Fibroblast of pulmonary artery (primary cell): Measurements from ENCODE around the gene VGLL4.

Source experiments
- DNase-seq: peaks from one replicate; pipeline ENCODE4 v3.0.0-alpha.2; 2010; ENCODE audit warnings: low read depth
- H3K4me3 ChIP-seq: replicated peaks from 2 replicates; pipeline ENCODE4 v1.5.1; 2011; ENCODE audit warnings: low read depth, mild to moderate bottlenecking, control low read depth, low read length, moderate library complexity
- TF ChIP-seq, protein P1 (sequence below): IDR thresholded peaks from 2 replicates; pipeline ENCODE4 v1.5.1; 2011; ENCODE audit warnings: mild to moderate bottlenecking, control low read depth, low read length, inconsistent platforms; ENCODE audit errors: missing control alignments

VGLL4 gene

DNA sequence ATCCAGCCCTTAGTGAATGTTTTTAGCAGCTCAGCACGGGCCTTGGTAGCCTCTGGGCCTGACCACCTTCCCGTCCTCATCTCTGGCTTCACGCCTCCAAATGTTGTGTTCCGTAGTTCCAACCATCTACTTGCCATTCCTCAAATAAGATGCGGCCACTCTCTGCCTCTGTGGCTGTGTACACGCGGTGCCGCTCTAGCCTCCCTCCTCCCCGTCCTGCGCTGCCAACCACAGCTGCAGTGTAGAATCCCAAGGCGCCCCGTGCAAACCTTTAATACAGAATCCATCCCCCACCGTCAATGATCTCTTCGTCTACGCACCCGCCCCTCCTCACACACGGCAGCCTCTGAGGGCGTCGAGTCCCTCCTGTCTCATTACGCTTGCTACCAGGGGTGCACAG lies 77.2 kb downstream of the VGLL4 start:
- H3K4me3 ChIP-seq, result no peak overlapping the region
- TF ChIP-seq, protein P1, sequence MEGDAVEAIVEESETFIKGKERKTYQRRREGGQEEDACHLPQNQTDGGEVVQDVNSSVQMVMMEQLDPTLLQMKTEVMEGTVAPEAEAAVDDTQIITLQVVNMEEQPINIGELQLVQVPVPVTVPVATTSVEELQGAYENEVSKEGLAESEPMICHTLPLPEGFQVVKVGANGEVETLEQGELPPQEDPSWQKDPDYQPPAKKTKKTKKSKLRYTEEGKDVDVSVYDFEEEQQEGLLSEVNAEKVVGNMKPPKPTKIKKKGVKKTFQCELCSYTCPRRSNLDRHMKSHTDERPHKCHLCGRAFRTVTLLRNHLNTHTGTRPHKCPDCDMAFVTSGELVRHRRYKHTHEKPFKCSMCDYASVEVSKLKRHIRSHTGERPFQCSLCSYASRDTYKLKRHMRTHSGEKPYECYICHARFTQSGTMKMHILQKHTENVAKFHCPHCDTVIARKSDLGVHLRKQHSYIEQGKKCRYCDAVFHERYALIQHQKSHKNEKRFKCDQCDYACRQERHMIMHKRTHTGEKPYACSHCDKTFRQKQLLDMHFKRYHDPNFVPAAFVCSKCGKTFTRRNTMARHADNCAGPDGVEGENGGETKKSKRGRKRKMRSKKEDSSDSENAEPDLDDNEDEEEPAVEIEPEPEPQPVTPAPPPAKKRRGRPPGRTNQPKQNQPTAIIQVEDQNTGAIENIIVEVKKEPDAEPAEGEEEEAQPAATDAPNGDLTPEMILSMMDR, result no peak
- no peak for DNase-seq

DNA sequence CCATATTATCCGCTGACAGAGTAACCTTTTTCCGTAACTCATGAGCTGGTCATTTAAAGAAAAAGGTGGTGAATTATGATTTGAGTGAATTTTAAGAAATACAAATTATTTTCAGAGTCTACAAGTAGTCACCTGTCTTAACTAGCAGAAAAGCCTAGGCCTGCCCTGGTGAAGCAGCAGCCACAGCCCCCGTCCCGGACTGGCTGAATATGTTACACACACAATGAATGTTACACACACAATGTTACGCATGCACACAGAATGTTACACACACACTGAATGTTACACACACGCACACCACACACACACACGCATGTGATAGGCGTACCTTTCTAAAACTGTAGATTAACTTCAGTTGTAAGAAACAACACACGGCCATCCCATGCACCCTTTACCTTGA lies 77.8 kb downstream of the VGLL4 start:
- TF ChIP-seq, protein P1, result no peak
- DNase-seq, result no peak
- no peak overlapping the region for H3K4me3 ChIP-seq

DNA sequence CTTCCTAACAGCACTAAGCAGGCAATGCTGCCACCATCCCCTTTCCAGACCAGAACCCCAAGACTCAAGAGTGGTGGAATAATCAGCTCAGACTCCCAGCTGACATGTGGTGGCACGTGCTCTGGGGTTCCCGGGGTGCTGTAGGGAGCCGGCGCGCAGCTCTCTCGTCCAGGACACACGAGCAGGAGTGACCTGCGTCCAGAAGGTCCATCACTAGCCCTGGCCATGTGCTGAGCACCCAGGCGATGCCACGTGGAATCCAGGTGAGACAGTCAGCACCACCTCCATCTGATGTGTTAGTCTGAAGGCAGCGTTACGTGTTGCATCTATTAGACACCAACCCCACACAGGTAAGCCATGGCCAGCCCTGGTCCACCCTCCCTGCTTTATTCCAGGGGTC lies 78.2 kb downstream of the VGLL4 start:
- TF ChIP-seq, protein P1, result no peak
- DNase-seq, result no peak
- H3K4me3 ChIP-seq, result no peak overlapping the region

DNA sequence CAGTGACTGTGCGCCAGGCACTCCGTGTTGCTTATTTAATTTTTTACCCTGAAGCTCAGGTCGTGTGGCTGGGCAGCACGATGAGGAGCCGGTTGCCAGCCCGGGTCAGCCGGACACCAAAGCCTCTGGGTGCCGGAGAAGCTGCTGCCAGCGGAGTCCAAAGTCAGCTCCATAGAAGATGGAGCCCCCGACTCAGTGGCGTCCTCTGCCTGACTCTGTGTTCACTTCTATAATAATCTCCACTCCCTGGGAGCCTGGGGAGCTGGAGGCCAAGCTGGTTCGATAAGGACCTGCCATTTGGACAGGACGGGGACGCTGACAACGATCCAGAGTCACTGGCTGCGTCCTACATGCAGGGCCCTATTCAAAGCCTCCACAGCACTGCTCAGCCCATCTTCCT lies 78.6 kb downstream of the VGLL4 start:
- H3K4me3 ChIP-seq, result no peak overlapping the region
- TF ChIP-seq, protein P1, result no peak
- no peak for DNase-seq

DNA sequence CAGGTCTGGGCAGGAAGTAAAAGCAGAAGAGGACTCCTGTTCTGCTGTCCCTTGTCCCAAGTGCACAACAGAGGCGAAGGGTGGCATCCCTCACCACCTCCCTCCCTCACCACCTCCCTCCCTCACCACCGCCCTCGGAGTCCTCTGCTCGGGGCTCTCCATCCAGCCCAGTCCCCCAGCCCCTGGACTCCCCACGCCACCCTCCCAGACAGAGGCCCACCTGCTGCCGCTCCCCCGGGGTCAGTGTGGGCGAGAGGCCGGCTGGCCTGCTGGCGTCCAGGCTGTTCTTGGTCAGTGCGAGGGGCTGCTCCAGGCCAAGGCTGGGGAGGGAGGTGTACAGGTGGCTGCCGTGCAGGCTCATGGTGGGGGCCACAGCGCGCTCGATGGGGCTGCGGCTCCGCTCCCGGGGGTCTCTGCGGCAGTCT lies 79.1 kb downstream of the VGLL4 start:
- DNase-seq, result no peak
- TF ChIP-seq, protein P1, result no peak
- H3K4me3 ChIP-seq, result no peak overlapping the region

DNA sequence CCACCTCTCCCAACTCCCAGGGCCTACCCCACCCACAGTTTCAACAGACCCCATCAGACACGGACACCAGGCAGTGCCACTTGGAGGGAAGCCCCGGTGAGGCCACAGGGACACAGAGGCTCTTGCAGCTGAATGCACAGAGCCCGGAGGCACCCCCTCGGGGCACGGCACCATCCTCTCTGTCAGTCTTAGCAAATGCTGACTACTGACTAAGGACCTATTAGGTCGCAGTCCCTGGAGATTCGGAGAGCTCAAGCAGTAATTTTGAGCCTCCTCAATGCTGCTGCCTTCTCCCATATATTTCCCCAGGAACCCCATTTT lies 79.9 kb downstream of the VGLL4 start:
- H3K4me3 ChIP-seq, result no peak overlapping the region
- TF ChIP-seq, protein P1, result no peak
- no peak for DNase-seq

DNA sequence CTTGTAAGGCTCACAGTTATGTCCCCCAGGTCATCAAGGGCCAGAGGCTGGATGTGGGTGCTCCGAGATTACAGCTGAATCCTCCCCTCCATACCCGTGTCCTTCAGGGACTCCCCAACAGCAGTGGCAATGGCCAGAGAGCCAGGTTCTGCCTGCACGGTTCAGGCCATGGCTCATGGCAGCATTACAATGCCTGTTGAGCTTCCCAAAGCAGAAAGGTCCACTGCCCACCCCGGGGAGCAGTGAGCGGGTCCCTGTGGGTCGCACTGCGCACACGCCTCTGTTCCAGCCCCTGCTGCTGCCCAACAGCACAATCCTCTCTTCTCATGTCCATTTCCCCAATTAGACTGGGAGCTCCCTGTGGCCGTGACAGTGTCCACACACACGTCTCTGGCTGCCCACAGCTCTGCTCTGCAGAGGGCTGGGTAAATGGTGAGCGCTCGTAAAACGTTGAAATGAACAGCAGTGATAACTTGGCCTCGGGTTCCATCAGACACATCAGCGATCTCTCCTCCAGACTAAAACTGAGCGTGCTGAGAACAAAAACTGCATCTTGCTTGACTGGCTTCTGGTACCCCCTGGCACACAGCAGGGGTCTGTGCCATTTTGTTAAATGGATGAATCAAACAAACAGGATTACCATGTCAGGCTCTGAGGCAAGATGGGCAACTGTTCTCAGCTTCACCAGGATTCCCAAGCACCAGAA lies 80.4 kb downstream of the VGLL4 start:
- H3K4me3 ChIP-seq, result no peak overlapping the region
- no peak for DNase-seq
- TF ChIP-seq, protein P1, result no peak
